ENCODE measurements around the gene INPP1.
A peak's percentile ranks its signal among the peaks of the same experiment; 100 is the strongest.

INPP1 gene

GRCh38 chr2:190365499-190366204 lies 22.3 kb downstream of the INPP1 start:
- no peak for DNase-seq

DNA sequence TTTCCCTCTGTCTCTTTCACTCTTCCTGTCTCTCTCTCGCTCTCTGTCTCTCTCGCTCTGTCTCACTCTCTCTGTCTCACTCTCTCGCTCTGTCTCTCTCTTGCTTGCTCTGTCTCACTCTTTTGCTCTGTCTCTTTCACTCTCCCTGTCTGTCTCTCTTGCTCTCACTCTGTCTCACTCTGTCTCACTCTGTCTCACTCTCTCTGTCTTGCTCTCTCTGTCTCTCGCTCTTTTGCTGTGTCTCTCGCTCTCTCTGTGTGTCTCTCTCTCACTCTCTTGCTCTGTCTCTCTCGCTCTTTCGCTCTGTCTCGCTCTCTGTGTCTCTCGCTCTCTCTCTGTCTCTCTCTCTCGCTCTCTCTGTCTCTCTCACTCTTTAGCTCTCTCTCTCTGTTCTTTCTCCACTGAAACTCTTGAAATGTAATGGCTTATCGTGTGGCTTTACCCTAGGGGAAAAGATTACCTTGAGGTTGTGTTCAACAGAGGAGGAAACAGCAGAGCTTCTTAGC lies 22.9 kb downstream of the INPP1 start:
- no peak for DNase-seq

GRCh38 chr2:190367091-190367490 lies 23.7 kb downstream of the INPP1 start:
- no peak for DNase-seq

- DNase-seq, result no peak
These were observed 26.2 kb downstream of the INPP1 start for GRCh38 chr2:190369635-190370034.

DNA sequence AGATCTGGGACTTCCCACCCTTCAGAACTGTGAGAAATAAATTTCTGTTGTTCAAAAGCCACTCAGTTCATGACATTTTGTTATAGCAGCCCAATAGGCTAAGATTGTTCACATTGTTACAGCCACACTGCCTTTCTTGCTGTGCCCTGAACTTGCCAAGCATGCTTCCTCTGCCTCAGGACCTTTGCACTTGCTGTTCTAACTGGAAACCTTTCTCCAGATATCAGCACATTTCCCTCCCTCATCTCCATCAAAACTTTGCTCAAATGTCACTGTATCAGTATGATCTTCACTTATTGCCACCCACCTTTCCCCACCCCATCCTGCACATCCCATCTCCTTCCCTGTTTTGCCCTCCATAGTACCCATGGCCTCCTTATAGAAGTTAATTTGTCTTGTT lies 32.7 kb downstream of the INPP1 start:
- no peak for DNase-seq

- no peak for DNase-seq
These were observed 33.3 kb downstream of the INPP1 start for GRCh38 chr2:190376591-190377245.

- DNase-seq, result no peak
These were observed 35.5 kb downstream of the INPP1 start for GRCh38 chr2:190378880-190379237.

DNA sequence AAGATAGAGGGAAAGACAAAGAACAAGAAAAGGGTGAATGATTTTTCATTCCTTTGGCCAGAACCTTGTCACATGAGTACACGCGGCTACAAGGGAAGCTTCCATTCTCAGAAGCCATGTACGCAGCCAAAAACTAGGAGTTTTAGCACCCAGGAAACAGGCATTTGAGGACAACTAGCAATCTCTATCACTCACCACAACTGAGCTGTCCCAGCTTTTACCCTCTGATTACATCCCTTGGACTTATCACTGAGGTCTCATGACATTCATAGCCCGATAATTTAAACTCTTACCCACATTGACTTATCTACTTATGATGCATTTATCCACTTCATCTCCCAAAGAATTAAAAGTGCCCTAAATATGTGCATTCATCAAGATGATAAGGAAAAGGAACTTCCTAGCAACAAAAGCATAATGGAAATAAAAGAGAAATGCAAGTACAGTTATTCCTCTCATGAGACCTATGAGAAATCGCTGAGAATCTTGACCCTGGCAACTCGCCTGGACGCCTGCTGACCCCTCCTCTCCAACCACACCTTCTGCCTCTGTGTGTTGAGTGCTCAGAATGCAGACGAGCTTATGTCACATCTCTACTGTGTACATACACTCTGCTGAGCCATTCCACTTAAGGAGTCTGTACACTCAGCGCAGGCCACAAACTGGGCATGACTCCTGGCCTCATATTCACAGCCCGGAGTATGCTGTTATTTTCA lies 36.0 kb downstream of the INPP1 start:
- DNase-seq, result peak; percentile 48

- no peak for DNase-seq
These were observed 37.6 kb downstream of the INPP1 start for GRCh38 chr2:190380962-190381412.

- no peak for DNase-seq
These were observed 39.5 kb downstream of the INPP1 start for GRCh38 chr2:190382851-190383250.

- DNase-seq, result no peak
These were observed 44.0 kb downstream of the INPP1 start for GRCh38 chr2:190387422-190387821.

- no peak for DNase-seq
These were observed 52.9 kb downstream of the INPP1 start for GRCh38 chr2:190396271-190396670.

DNA sequence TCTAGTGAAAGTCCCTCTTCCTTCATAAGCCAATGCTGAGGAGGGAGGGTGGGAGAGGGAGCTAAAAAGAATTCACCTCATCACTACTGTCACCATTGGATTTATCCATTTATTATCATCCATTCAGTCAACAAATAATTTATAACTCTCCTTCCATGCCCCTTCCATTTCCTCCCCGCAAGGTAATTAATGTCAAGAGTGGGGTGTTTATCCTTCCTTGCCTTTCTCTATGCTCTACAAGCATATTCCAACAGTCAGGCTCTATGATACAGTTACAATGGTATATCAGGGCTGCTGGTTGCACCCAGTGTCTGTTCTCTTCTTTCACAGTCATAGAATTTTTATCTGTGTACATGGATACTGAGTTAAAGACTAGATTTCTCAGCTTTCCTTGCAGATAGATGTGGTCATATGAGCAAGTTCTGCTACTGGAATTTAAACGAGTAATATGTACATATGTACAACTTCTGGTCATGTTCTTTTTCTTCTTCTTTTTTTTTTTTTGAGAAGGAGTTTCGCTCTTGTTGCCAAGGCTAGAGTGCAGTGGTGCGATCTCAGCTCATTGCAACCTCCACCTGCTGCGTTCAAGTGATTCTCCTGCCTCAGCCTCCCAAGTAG lies 59.7 kb downstream of the INPP1 start:
- no peak for DNase-seq

DNA sequence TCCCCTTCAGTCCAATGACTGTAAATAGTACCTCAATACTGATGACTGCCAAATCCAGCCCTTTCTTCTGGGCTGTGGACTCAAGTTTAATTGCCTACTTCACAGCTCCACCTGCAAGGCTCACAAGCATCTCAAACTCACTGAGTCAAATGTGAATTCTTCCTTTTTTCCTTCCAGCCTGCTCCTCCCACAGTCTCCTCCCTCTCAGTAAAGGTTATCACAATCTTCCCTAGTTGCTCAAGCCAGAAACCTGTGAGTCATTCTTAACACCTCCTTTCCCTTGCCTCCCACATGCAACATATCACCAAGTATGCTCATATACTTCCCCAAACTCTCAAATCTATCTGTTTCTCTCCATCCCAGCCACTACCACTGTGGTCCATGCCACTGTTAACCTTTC lies 61.1 kb downstream of the INPP1 start:
- no peak for DNase-seq

- DNase-seq, result no peak
These were observed 61.7 kb downstream of the INPP1 start for GRCh38 chr2:190405070-190405469.

DNA sequence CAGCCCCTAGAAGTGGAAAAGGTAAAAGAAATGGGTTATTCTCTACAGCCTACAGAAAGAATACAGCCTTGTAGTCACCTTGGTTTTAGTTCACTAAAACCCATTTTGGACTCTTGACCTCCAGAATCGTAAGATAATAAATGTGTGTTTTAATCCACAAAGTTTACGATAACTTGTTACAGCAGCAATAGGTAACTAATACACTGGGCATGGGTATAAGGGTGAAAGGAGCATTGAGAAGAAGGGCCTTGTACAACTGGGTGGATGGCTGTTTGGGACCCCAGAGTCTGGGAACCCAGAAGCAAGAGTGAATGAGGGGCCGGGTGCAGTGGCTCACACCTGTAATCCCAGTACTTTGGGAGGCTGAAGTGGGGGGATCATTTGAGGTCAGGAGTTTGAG lies 62.6 kb downstream of the INPP1 start:
- no peak for DNase-seq

GRCh38 chr2:190406805-190407204 lies 63.4 kb downstream of the INPP1 start:
- no peak for DNase-seq

GRCh38 chr2:190407246-190407661 lies 63.9 kb downstream of the INPP1 start:
- DNase-seq, result no peak

DNA sequence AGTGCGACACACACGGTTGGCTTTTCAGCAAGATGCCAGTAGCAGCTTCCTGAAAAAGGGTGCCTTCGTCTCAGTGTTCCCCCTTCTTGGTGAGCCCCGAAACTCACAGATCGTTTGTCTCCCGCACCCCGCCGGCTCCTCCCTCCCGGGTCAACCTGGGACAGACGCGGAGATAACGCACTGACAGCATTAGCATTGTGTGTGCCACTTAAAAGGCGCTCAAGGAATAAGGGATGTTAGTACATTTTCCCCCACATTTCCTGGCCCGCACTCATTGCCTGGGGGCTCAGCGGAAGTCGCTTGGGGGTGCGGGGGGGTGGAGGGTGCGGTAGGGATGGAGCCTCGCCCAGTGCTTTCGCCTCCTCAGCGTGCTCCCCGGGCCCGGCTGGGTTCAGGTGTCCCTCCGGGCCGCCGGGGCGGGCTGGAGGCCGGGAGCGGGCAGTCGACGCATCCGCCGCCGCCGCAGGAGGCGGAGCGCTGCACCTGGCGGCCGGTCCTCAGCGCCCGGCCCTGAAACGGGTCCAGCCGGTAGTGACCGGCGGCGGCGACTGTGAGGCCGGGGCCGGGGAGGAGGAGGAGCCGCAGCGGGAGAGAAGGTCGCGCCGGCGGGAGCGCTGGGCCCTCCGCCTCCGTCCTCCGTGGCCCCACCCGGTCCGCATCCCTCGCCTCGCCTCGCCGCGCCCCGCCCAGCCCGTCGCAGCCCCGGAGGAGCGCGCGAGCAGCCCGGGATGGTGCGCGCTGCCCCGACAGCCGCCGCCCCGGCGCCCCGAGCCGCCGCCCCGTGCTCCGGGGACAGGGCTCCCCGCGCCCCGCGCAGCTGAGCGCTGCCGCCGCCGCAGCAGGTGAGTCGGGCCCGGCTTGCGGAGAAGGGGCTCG lies 64.5 kb downstream of the INPP1 start, which contains the start of gene MFSD6:
Gene MFSD6, plus strand, starts transcription at position 694 of the 876 bp plus-strand sequence. CDS start 27,675 bp downstream, outside the sequence.
- peak; percentile 55 for DNase-seq

GRCh38 chr2:190408538-190409271 lies 65.3 kb downstream of the INPP1 start:
- peak; percentile 63 for DNase-seq

- no peak for DNase-seq
These were observed 66.2 kb downstream of the INPP1 start for GRCh38 chr2:190409616-190410015.
